DOHH2 (cell line): ENCODE results near the gene TRPM3.

Source experiments
- H3F3A ChIP-seq: fragments of 200-600 bp; sonication (generic), shearing (Covaris generic); 2 replicates; pipeline ENCODE4 v1.6.0; 2016; ENCODE audit warnings: antibody characterized with exemption, mild to moderate bottlenecking; ENCODE audit not compliant: control insufficient read depth, insufficient read depth
- H3K27ac ChIP-seq: fragments of 200-600 bp; sonication (generic); 2 replicates; pipeline ENCODE4 v1.5.1; 2014; ENCODE audit warnings: low read depth, mild to moderate bottlenecking, low read length, moderate library complexity
- H3K27me3 ChIP-seq: fragments of 200-600 bp; sonication (generic); 2 replicates; pipeline ENCODE4 v1.6.1; 2014; ENCODE audit warnings: mild to moderate bottlenecking, low read length, mixed read lengths; ENCODE audit not compliant: control insufficient read depth
- H3K36me3 ChIP-seq: fragments of 200-600 bp; sonication (generic); 2 replicates; pipeline ENCODE4 v1.6.1; 2014; ENCODE audit warnings: mild to moderate bottlenecking, low read length, moderate library complexity, mixed read lengths; ENCODE audit not compliant: control insufficient read depth
- H3K4me1 ChIP-seq: fragments of 200-600 bp; sonication (generic); 2 replicates; pipeline ENCODE4 v1.6.1; 2014; ENCODE audit warnings: mild to moderate bottlenecking, low read length, mixed read lengths; ENCODE audit not compliant: control insufficient read depth
- H3K4me2 ChIP-seq: fragments of 200-600 bp; sonication (generic); 2 replicates; pipeline ENCODE4 v1.6.0; 2014; ENCODE audit warnings: mild to moderate bottlenecking, low read length, moderate library complexity
- H3K4me3 ChIP-seq: fragments of 200-600 bp; sonication (generic); 2 replicates; pipeline ENCODE4 v1.5.1; 2014; ENCODE audit warnings: mild to moderate bottlenecking, low read length, mixed read lengths
- H3K79me2 ChIP-seq: fragments of 200-600 bp; sonication (generic); 2 replicates; pipeline ENCODE4 v1.6.1; 2014; ENCODE audit warnings: mild to moderate bottlenecking, low read length, mixed read lengths; ENCODE audit not compliant: control insufficient read depth
- H3K9me2 ChIP-seq: fragments of 200-600 bp; sonication (generic); replicated peaks from 2 replicates; pipeline ENCODE4 v1.6.1; 2014; ENCODE audit warnings: mild to moderate bottlenecking, low read length, mixed read lengths; ENCODE audit not compliant: control insufficient read depth
- H3K9me3 ChIP-seq: fragments of 200-600 bp; sonication (generic); 2 replicates; pipeline ENCODE4 v1.6.1; 2014; ENCODE audit warnings: antibody characterized with exemption, low read length, mixed read lengths; ENCODE audit not compliant: control insufficient read depth, insufficient read depth
- H4K20me1 ChIP-seq: fragments of 200-600 bp; sonication (generic); 2 replicates; pipeline ENCODE4 v1.6.0; 2014; ENCODE audit warnings: low read depth, mild to moderate bottlenecking, antibody characterized with exemption, low read length, moderate library complexity; ENCODE audit not compliant: control insufficient read depth, insufficient read depth
- EZH2phosphoT487 ChIP-seq: fragments of 200-600 bp; sonication (generic); IDR thresholded peaks from 2 replicates; pipeline ENCODE4 v1.6.1; 2017; ENCODE audit warnings: borderline replicate concordance, mild to moderate bottlenecking, antibody characterized with exemption, low read length, moderate library complexity, mixed read lengths
- TF ChIP-seq, protein P1 (sequence below): fragments of 200-600 bp; sonication (generic); IDR thresholded peaks from one replicate; pipeline ENCODE4 v1.5.1; 2014; ENCODE audit warnings: antibody characterized with exemption, mild to moderate bottlenecking, low read depth, low read length; ENCODE audit not compliant: poor library complexity, severe bottlenecking

TRPM3 gene

DNA sequence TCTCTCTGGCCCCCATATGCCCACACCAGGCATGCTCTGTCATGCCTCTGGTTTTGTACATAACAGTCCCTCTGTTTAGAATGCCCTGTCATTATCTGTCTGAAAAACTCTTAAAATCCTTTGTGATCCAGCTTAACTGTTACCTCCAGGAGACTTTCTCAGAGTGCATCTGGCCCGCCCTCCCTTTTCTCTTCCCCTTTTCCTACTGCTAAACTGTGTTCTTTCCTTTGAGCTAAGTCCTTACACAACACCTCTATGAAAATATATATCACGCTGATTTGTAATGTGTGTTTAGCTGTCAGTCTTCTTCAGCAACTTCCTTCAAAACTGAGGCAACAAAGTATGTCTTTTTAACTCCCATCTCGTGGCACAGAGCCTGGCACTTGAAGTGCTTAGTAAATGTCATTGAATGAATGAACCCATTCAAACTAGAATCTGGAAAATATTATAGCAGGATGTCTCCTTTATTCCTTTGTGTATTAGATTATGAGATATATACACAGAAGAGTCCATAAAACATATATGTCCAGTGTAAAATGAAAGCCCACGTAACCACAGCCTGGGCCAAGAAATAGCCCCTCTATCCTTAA lies 540.7 kb downstream of the TRPM3 start:
- H3K36me3 ChIP-seq = no peaks in the 10 kb centered on the region
- H3K4me1 ChIP-seq = no peaks in the 10 kb centered on the region
- no peaks in the 10 kb centered on the region; the same call in 1 of the 2 replicates for H3K27me3 ChIP-seq
- H3K9me2 ChIP-seq = no peaks in the 10 kb centered on the region
- H3K9me3 ChIP-seq = no peaks in the 10 kb centered on the region
- H3K4me3 ChIP-seq = no peak overlapping the region
- no peak overlapping the region for H3K27ac ChIP-seq
- H3F3A ChIP-seq = no peaks in the 10 kb centered on the region
- TF ChIP-seq, protein P1, sequence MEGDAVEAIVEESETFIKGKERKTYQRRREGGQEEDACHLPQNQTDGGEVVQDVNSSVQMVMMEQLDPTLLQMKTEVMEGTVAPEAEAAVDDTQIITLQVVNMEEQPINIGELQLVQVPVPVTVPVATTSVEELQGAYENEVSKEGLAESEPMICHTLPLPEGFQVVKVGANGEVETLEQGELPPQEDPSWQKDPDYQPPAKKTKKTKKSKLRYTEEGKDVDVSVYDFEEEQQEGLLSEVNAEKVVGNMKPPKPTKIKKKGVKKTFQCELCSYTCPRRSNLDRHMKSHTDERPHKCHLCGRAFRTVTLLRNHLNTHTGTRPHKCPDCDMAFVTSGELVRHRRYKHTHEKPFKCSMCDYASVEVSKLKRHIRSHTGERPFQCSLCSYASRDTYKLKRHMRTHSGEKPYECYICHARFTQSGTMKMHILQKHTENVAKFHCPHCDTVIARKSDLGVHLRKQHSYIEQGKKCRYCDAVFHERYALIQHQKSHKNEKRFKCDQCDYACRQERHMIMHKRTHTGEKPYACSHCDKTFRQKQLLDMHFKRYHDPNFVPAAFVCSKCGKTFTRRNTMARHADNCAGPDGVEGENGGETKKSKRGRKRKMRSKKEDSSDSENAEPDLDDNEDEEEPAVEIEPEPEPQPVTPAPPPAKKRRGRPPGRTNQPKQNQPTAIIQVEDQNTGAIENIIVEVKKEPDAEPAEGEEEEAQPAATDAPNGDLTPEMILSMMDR = no peak
- no peak for TF ChIP-seq EZH2phosphoT487
- H3K79me2 ChIP-seq = no peaks in the 10 kb centered on the region
- H3K4me2 ChIP-seq = no peak overlapping the region
- no peaks in the 10 kb centered on the region for H4K20me1 ChIP-seq

DNA sequence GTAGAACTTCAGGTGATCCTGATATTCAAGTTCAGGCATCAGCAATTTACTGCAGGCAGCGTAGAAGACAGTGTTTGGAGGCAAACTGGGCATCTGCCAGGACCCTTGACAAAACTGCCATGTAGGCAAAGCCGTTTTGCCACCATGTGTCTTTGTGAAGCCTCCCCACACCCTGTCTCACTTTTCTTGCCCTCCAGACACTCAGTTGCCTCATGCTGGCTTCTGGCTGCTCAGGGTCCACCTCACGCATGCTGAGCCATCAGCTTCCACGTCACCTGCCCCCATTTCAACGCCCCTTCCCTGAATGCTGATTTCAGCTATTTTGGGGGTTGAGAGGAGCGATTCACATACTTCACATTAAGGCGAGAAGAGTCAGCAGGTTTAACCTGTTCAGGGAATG lies 541.7 kb downstream of the TRPM3 start:
- no peak for TF ChIP-seq EZH2phosphoT487
- TF ChIP-seq, protein P1 = no peak
- no peak overlapping the region for H3K4me2 ChIP-seq
- H3K36me3 ChIP-seq = no peaks in the 10 kb centered on the region
- no peaks in the 10 kb centered on the region for H3K4me1 ChIP-seq
- no peaks in the 10 kb centered on the region for H3F3A ChIP-seq
- no peaks in the 10 kb centered on the region; the same call in 1 of the 2 replicates for H3K27me3 ChIP-seq
- no peaks in the 10 kb centered on the region for H3K9me3 ChIP-seq
- no peak overlapping the region for H3K4me3 ChIP-seq
- no peaks in the 10 kb centered on the region for H3K79me2 ChIP-seq
- no peaks in the 10 kb centered on the region for H3K9me2 ChIP-seq
- no peak overlapping the region for H3K27ac ChIP-seq
- H4K20me1 ChIP-seq = no peaks in the 10 kb centered on the region

DNA sequence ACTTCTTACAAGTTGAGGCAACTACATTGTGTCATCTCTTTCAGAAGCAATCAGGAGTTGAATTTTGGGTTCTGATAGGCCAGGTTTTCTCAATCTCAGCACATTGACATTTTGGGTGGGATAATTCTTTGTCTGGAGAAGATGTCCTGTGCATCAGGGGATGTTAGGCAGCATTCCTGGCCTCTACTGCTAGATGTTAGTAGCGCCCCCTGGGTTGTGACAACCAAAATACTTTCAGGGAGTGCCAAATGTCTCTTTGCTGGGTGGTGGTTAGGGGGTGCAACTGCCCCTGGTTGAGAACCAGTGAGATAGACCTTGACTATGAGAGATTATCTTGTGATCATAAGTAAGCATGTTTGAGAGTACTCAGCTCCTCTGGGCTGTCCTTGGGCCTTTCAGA lies 542.7 kb downstream of the TRPM3 start:
- no peak for TF ChIP-seq EZH2phosphoT487
- TF ChIP-seq, protein P1 = peak; percentile 49
- Histone ChIP-seq H3K9me2 (no peaks in the 10 kb centered on the region), H3K36me3 (no peaks in the 10 kb centered on the region), H3K4me3 (no peak overlapping the region), H3K27ac (no peak overlapping the region), H3K4me2 (no peak overlapping the region), H3K4me1 (no peaks in the 10 kb centered on the region), H3K79me2 (no peaks in the 10 kb centered on the region), H3F3A (no peaks in the 10 kb centered on the region), H3K9me3 (no peaks in the 10 kb centered on the region), H3K27me3 (no peaks in the 10 kb centered on the region), H4K20me1 (no peaks in the 10 kb centered on the region)
